ENCODE data around the gene NTMT1.

GRCh38 chr9:129594632-129595031 lies 31.3 kb upstream of the NTMT1 start:
- TF ChIP-seq CTCF (conservative IDR thresholded peaks at IDR 0.05; ENCODE audit: low read depth, low read length) (no peak), EZH2 (IDR thresholded peaks at IDR 0.05; ENCODE audit: low read length, unreplicated experiment) (no peak)

Data from PC-3 (cell line).